GM23338 (cell line): Measurements from ENCODE around the gene IRF3. TPM values are rescaled to one million over a fixed set of nuclear protein-coding genes. Genes with fewer than 3 reads are reported as not detected.
A peak's percentile ranks its signal among the peaks of the same experiment; 100 is the strongest.

ENCODE experiments used
- ATAC-seq: fragments of 200-7000 bp; cut with Tn5 transposase; 3 replicates; pipeline ENCODE4 v1.9.1; 2020
- DNase-seq: peaks from one replicate; pipeline ENCODE4 v3.0.0-alpha.2; 2015; ENCODE audit warnings: low spot score
- H2AFZ ChIP-seq: fragments of 200-600 bp; sonication (generic); 2 replicates; pipeline ENCODE4 v1.8.0; 2016; ENCODE audit warnings: antibody characterized with exemption, mild to moderate bottlenecking, moderate library complexity
- H3F3A ChIP-seq: fragments of 200-600 bp; sonication (generic); replicated peaks from 2 replicates; pipeline ENCODE4 v1.8.0; 2017; ENCODE audit warnings: antibody characterized with exemption, mixed run types, low read depth
- H3K27ac ChIP-seq: fragments of 200-600 bp; sonication (generic); 2 replicates; pipeline ENCODE4 v1.6.1; 2016; ENCODE audit warnings: low read depth
- H3K27me3 ChIP-seq: fragments of 200-600 bp; sonication (generic); 2 replicates; pipeline ENCODE4 v1.8.0; 2016; ENCODE audit warnings: mild to moderate bottlenecking, mixed run types, moderate library complexity; ENCODE audit not compliant: insufficient read depth
- H3K36me3 ChIP-seq: fragments of 200-600 bp; sonication (generic); 2 replicates; pipeline ENCODE4 v1.8.0; 2016; ENCODE audit warnings: mild to moderate bottlenecking; ENCODE audit not compliant: insufficient read depth
- H3K4me1 ChIP-seq: fragments of 200-600 bp; sonication (generic); 2 replicates; pipeline ENCODE4 v1.8.0; 2016; ENCODE audit warnings: mild to moderate bottlenecking, moderate library complexity; ENCODE audit not compliant: insufficient read depth
- H3K4me2 ChIP-seq: fragments of 200-600 bp; sonication (generic); 2 replicates; pipeline ENCODE4 v1.7.1; 2017; ENCODE audit warnings: mixed run types
- H3K4me3 ChIP-seq: fragments of 200-600 bp; sonication (generic); 2 replicates; pipeline ENCODE4 v1.6.1; 2016; ENCODE audit warnings: mixed run types
- H3K79me2 ChIP-seq: fragments of 200-600 bp; sonication (generic); replicated peaks from 2 replicates; pipeline ENCODE4 v1.8.0; 2017; ENCODE audit warnings: mild to moderate bottlenecking; ENCODE audit not compliant: insufficient read depth
- H3K9me2 ChIP-seq: fragments of 200-600 bp; sonication (generic); 2 replicates; pipeline ENCODE4 v1.8.0; 2017; ENCODE audit not compliant: insufficient read depth
- H4K20me1 ChIP-seq: fragments of 200-600 bp; sonication (generic); replicated peaks from 2 replicates; pipeline ENCODE4 v1.8.0; 2017; ENCODE audit warnings: mild to moderate bottlenecking; ENCODE audit not compliant: insufficient read depth
- H3K27ac Mint-ChIP-seq: 2 replicates; pipeline ENCODE4 v1.8.0; 2020; ENCODE audit warnings: inconsistent platforms, mild to moderate bottlenecking, moderate library complexity, mixed read lengths
- H3K27me3 Mint-ChIP-seq: 3 replicates; pipeline ENCODE4 v1.8.0; 2022; ENCODE audit warnings: low read depth, mild to moderate bottlenecking, moderate library complexity, mixed read lengths, inconsistent platforms; ENCODE audit not compliant: insufficient read depth, poor library complexity
- H3K36me3 Mint-ChIP-seq: 3 replicates; pipeline ENCODE4 v1.8.0; 2021; ENCODE audit warnings: low read depth, mild to moderate bottlenecking, inconsistent platforms, moderate library complexity, mixed read lengths
- H3K4me1 Mint-ChIP-seq: 3 replicates; pipeline ENCODE4 v1.8.0; 2020; ENCODE audit warnings: mild to moderate bottlenecking, inconsistent platforms, mixed read lengths
- H3K4me3 Mint-ChIP-seq: 3 replicates; pipeline ENCODE4 v1.8.0; 2021; ENCODE audit warnings: moderate library complexity, mild to moderate bottlenecking, inconsistent platforms, mixed read lengths
- H3K9me3 Mint-ChIP-seq: 3 replicates; pipeline ENCODE4 v1.8.0; 2020; ENCODE audit warnings: moderate library complexity, mild to moderate bottlenecking, inconsistent platforms, mixed read lengths
- CREB1 ChIP-seq: fragments of 250-450 bp; sonication (Bioruptor Pico); IDR thresholded peaks from 2 replicates; pipeline ENCODE4 v1.5.0; 2020; ENCODE audit warnings: low read depth, mild to moderate bottlenecking, moderate library complexity
- NANOG ChIP-seq: IDR thresholded peaks from 2 replicates; pipeline ENCODE4 v1.6.1; 2016; ENCODE audit warnings: antibody characterized with exemption, borderline replicate concordance
- POLR2AphosphoS5 ChIP-seq: IDR thresholded peaks from 2 replicates; pipeline ENCODE4 v1.6.1; 2016; ENCODE audit warnings: antibody characterized with exemption, low read depth
- ZNF331 ChIP-seq: fragments of 250-450 bp; sonication (Bioruptor Pico); IDR thresholded peaks from 2 replicates; pipeline ENCODE4 v1.5.0; 2020; ENCODE audit warnings: low read depth, mild to moderate bottlenecking, moderate library complexity
- polyA plus RNA-seq: library from polyadenylated mRNA; unstranded; fragments of >200 nt; fragmentation: Nextera tagmentation; extraction: Ambion mirVana; gene quantifications from 2 replicates; pipeline ENCODE4 v1.2.1, GENCODE V29; 2016
- total RNA-seq: library from RNA; depleted of rRNA; stranded (reverse); fragments of >200 nt; shearing (Covaris generic); gene quantifications from 2 replicates; pipeline ENCODE4 v1.2.3, GENCODE V29; 2014
- TF ChIP-seq, protein P1 (sequence below): IDR thresholded peaks from one replicate; pipeline ENCODE4 v1.6.1; 2018; ENCODE audit warnings: antibody characterized with exemption; ENCODE audit not compliant: unreplicated experiment
- TF ChIP-seq, protein P2 (sequence below): fragments of 250-450 bp; sonication (Bioruptor Pico); IDR thresholded peaks from 2 replicates; pipeline ENCODE4 v1.5.0; 2020; ENCODE audit warnings: mild to moderate bottlenecking, moderate library complexity

The IRF3 gene
- total and polyA plus RNA-seq, 2 experiments from 2014 or later: 57.4 to 164 TPM

DNA sequence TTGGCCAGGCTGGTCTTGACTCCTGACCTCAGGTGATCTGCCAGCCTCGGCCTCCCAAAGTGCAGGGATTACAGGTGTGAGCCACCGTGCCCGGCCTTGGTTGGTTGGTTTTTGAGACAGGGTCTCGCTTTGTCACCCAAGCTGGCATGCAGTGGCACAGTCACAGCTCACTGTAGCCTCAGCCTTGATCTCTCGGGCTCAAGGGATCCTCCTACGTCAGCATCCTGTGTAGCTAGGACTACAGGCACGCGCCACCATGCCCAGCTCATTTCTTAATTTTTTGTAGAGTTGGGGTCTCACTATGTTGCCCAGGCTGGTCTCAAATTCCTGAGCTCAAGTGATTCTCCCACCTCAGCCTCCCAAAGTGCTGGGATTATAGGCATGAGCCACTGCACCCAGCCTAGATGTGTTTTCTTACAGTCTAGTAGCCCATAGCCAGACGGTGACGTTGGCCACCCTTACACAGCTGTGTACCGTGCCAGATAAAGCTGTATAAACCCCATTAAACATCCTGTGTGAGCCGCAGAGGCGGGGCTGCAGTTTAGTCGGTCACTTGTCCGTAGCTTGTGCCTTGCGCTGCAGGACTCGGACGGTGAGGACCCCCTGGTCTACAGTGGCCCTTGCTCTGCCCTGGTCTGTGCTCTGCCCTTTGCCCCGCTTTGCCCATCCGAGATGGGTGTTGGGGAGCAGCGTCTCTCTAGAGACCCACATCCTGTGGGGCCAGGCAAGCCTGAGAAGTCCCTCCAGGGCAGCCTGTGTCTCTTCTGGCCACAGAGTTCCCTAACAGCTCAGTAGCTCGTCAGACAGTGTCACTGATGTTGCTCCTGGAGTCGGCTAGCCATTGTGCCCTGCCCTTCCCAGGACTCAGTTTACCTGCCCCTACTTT, 9.8 kb downstream of the IRF3 start:
- H2AFZ ChIP-seq: no peak overlapping the region
- H4K20me1 ChIP-seq: no peaks in the 10 kb centered on the region; the same call in 1 of the 2 replicates
- H3K27ac ChIP-seq: no peak overlapping the region
- no peak overlapping the region for H3K4me3 ChIP-seq
- Mint-ChIP-seq H3K4me1 (peaks cover 8% of the 10 kb centered on the region), H3K9me3 (peaks cover 19% of the 10 kb centered on the region), H3K27me3 (peaks cover 19% of the 10 kb centered on the region), H3K27ac (peak overlapping the region; percentile 86; the same call in 1 of the 2 replicates), H3K4me3 (no peak overlapping the region; the same call in 2 of the 3 replicates), H3K36me3 (peaks cover 76% of the 10 kb centered on the region)
- no peaks in the 10 kb centered on the region for H3K79me2 ChIP-seq
- H3K9me2 ChIP-seq: no peaks in the 10 kb centered on the region
- peaks cover 16% of the 10 kb centered on the region for H3K36me3 ChIP-seq
- H3F3A ChIP-seq: peaks cover 9% of the 10 kb centered on the region; the same call in 1 of the 2 replicates
- no peaks in the 10 kb centered on the region for H3K27me3 ChIP-seq
- TF ChIP-seq ZNF331 (CRISPR knock-in tag) (no peak), POLR2AphosphoS5 (no peak), CREB1 (no peak)
- TF ChIP-seq, protein P1, sequence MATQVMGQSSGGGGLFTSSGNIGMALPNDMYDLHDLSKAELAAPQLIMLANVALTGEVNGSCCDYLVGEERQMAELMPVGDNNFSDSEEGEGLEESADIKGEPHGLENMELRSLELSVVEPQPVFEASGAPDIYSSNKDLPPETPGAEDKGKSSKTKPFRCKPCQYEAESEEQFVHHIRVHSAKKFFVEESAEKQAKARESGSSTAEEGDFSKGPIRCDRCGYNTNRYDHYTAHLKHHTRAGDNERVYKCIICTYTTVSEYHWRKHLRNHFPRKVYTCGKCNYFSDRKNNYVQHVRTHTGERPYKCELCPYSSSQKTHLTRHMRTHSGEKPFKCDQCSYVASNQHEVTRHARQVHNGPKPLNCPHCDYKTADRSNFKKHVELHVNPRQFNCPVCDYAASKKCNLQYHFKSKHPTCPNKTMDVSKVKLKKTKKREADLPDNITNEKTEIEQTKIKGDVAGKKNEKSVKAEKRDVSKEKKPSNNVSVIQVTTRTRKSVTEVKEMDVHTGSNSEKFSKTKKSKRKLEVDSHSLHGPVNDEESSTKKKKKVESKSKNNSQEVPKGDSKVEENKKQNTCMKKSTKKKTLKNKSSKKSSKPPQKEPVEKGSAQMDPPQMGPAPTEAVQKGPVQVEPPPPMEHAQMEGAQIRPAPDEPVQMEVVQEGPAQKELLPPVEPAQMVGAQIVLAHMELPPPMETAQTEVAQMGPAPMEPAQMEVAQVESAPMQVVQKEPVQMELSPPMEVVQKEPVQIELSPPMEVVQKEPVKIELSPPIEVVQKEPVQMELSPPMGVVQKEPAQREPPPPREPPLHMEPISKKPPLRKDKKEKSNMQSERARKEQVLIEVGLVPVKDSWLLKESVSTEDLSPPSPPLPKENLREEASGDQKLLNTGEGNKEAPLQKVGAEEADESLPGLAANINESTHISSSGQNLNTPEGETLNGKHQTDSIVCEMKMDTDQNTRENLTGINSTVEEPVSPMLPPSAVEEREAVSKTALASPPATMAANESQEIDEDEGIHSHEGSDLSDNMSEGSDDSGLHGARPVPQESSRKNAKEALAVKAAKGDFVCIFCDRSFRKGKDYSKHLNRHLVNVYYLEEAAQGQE: no peak
- ATAC-seq: no peak
- H3K4me2 ChIP-seq: no peak overlapping the region
- no peaks in the 10 kb centered on the region for H3K4me1 ChIP-seq
- no peak for DNase-seq

DNA sequence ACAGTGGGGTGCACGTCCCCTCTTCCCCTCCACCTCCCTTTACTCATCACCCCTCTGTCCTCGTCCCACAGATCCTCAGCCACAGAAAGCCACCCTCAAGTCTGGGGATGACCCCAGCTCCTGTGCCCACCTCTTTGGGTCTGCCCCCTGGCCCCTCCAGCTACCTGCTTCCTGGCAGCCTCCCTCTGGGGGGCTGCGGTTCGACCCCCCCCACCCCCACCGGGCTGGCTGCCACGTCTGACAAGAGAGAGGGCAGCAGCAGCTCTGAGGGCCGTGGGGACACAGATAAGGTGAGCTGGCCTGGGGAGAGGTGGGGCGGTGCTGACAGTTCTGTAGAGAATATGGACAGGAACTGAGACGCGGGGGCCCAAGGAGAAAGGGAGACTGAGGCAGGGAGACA, 11.1 kb downstream of the IRF3 start:
- no peaks in the 10 kb centered on the region for H3K27me3 ChIP-seq
- H3K4me1 ChIP-seq: no peaks in the 10 kb centered on the region
- H2AFZ ChIP-seq: no peak overlapping the region
- no peak overlapping the region for H3K4me2 ChIP-seq
- Mint-ChIP-seq H3K4me3 (no peak overlapping the region), H3K27me3 (peaks cover 11% of the 10 kb centered on the region), H3K4me1 (peaks cover 8% of the 10 kb centered on the region), H3K36me3 (peaks cover 69% of the 10 kb centered on the region), H3K27ac (no peak overlapping the region), H3K9me3 (peaks cover 7% of the 10 kb centered on the region; the same call in 2 of the 3 replicates)
- ATAC-seq: no peak
- H3K79me2 ChIP-seq: no peaks in the 10 kb centered on the region
- H3K36me3 ChIP-seq: peaks cover 13% of the 10 kb centered on the region
- no peak overlapping the region for H3K27ac ChIP-seq
- DNase-seq: no peak
- H3K4me3 ChIP-seq: no peak overlapping the region
- H3F3A ChIP-seq: peaks cover 9% of the 10 kb centered on the region; the same call in 1 of the 2 replicates
- H4K20me1 ChIP-seq: no peaks in the 10 kb centered on the region; the same call in 1 of the 2 replicates
- H3K9me2 ChIP-seq: no peaks in the 10 kb centered on the region
- TF ChIP-seq POLR2AphosphoS5: no peak
- TF ChIP-seq, protein P2, sequence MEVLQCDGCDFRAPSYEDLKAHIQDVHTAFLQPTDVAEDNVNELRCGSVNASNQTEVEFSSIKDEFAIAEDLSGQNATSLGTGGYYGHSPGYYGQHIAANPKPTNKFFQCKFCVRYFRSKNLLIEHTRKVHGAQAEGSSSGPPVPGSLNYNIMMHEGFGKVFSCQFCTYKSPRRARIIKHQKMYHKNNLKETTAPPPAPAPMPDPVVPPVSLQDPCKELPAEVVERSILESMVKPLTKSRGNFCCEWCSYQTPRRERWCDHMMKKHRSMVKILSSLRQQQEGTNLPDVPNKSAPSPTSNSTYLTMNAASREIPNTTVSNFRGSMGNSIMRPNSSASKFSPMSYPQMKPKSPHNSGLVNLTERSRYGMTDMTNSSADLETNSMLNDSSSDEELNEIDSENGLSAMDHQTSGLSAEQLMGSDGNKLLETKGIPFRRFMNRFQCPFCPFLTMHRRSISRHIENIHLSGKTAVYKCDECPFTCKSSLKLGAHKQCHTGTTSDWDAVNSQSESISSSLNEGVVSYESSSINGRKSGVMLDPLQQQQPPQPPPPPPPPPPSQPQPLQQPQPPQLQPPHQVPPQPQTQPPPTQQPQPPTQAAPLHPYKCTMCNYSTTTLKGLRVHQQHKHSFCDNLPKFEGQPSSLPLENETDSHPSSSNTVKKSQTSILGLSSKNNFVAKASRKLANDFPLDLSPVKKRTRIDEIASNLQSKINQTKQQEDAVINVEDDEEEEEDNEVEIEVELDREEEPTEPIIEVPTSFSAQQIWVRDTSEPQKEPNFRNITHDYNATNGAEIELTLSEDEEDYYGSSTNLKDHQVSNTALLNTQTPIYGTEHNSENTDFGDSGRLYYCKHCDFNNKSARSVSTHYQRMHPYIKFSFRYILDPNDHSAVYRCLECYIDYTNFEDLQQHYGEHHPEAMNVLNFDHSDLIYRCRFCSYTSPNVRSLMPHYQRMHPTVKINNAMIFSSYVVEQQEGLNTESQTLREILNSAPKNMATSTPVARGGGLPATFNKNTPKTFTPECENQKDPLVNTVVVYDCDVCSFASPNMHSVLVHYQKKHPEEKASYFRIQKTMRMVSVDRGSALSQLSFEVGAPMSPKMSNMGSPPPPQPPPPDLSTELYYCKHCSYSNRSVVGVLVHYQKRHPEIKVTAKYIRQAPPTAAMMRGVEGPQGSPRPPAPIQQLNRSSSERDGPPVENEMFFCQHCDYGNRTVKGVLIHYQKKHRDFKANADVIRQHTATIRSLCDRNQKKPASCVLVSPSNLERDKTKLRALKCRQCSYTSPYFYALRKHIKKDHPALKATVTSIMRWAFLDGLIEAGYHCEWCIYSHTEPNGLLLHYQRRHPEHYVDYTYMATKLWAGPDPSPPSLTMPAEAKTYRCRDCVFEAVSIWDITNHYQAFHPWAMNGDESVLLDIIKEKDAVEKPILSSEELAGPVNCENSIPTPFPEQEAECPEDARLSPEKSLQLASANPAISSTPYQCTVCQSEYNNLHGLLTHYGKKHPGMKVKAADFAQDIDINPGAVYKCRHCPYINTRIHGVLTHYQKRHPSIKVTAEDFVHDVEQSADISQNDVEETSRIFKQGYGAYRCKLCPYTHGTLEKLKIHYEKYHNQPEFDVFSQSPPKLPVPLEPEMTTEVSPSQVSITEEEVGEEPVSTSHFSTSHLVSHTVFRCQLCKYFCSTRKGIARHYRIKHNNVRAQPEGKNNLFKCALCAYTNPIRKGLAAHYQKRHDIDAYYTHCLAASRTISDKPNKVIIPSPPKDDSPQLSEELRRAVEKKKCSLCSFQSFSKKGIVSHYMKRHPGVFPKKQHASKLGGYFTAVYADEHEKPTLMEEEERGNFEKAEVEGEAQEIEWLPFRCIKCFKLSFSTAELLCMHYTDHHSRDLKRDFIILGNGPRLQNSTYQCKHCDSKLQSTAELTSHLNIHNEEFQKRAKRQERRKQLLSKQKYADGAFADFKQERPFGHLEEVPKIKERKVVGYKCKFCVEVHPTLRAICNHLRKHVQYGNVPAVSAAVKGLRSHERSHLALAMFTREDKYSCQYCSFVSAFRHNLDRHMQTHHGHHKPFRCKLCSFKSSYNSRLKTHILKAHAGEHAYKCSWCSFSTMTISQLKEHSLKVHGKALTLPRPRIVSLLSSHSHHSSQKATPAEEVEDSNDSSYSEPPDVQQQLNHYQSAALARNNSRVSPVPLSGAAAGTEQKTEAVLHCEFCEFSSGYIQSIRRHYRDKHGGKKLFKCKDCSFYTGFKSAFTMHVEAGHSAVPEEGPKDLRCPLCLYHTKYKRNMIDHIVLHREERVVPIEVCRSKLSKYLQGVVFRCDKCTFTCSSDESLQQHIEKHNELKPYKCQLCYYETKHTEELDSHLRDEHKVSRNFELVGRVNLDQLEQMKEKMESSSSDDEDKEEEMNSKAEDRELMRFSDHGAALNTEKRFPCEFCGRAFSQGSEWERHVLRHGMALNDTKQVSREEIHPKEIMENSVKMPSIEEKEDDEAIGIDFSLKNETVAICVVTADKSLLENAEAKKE: no peak
- TF ChIP-seq ZNF331 (CRISPR knock-in tag): no peak
- no peak for TF ChIP-seq NANOG
- TF ChIP-seq, protein P1: no peak
